HG03280 (cell line): Measurements from ENCODE around the gene SLC39A13.

Experiments used
- ATAC-seq: cut with Tn5 transposase; IDR thresholded peaks from one replicate; pipeline ENCODE4 v1.9.1; 2021; ENCODE audit warnings: mild to moderate bottlenecking, moderate library complexity; ENCODE audit not compliant: unreplicated experiment

SLC39A13 gene

GRCh38 chr11:47399860-47400767 is 8.3 kb upstream of the SLC39A13 start:
- peak; percentile 45 for ATAC-seq

GRCh38 chr11:47400768-47401279 is 7.6 kb upstream of the SLC39A13 start:
- peak; percentile 62 for ATAC-seq

- no peak for ATAC-seq
These were observed 5.3 kb upstream of the SLC39A13 start for GRCh38 chr11:47403135-47403534.

GRCh38 chr11:47403571-47403970 is 4.8 kb upstream of the SLC39A13 start:
- ATAC-seq, result no peak

GRCh38 chr11:47406896-47407745 is 1.3 kb upstream of the SLC39A13 start:
- ATAC-seq, result no peak

GRCh38 chr11:47408598-47409439 is 429 bp downstream of the SLC39A13 start:
- no peak for ATAC-seq

- no peak for ATAC-seq
These were observed 1.3 kb downstream of the SLC39A13 start for GRCh38 chr11:47409440-47410369.

- ATAC-seq, result no peak
These were observed 2.2 kb downstream of the SLC39A13 start for GRCh38 chr11:47410370-47411264.

GRCh38 chr11:47411884-47412746 is 3.7 kb downstream of the SLC39A13 start:
- no peak for ATAC-seq

GRCh38 chr11:47413351-47413750 is 5.0 kb downstream of the SLC39A13 start:
- no peak for ATAC-seq

- ATAC-seq, result no peak
These were observed 5.7 kb downstream of the SLC39A13 start for GRCh38 chr11:47413908-47414684.

GRCh38 chr11:47414685-47415070 is 6.3 kb downstream of the SLC39A13 start:
- ATAC-seq, result no peak

GRCh38 chr11:47415091-47415854 is 6.9 kb downstream of the SLC39A13 start:
- ATAC-seq, result no peak

GRCh38 chr11:47415949-47416472 is 7.6 kb downstream of the SLC39A13 start:
- ATAC-seq, result no peak

GRCh38 chr11:47417712-47418111 is 9.3 kb downstream of the SLC39A13 start:
- ATAC-seq, result no peak
